HUES64 (cell line): ENCODE measurements around the gene CDCA8.
A peak's percentile ranks its signal among the peaks of the same experiment; 100 is the strongest.

Experiments used
- H3K27ac ChIP-seq: 2 replicates; pipeline ENCODE4 v1.7.0; 2013; ENCODE audit warnings: low read depth, low read length, inconsistent platforms
- H3K27me3 ChIP-seq: 2 replicates; pipeline ENCODE4 v1.6.1; 2013; ENCODE audit warnings: mild to moderate bottlenecking, low read length; ENCODE audit not compliant: insufficient read depth
- H3K36me3 ChIP-seq: 2 replicates; pipeline ENCODE4 v1.6.1; 2013; ENCODE audit warnings: mild to moderate bottlenecking, low read length; ENCODE audit not compliant: insufficient read depth
- H3K4me1 ChIP-seq: 2 replicates; pipeline ENCODE4 v1.6.1; 2013; ENCODE audit warnings: mild to moderate bottlenecking, low read length, moderate library complexity; ENCODE audit not compliant: insufficient read depth
- H3K4me3 ChIP-seq: 2 replicates; pipeline ENCODE4 v1.5.1; 2013; ENCODE audit warnings: mild to moderate bottlenecking, low read length, moderate library complexity
- H3K9ac ChIP-seq: 2 replicates; pipeline ENCODE4 v1.6.1; 2013; ENCODE audit warnings: mild to moderate bottlenecking, low read depth, low read length
- H3K9me3 ChIP-seq: 2 replicates; pipeline ENCODE4 v1.6.1; 2013; ENCODE audit warnings: low read depth, low read length; ENCODE audit not compliant: insufficient read depth
- WGBS: fragments of 150-250, 120-280 bp; methylation state at CpG from one replicate; pipeline ENCODE4 v1.1.7; 2013; ENCODE audit warnings: missing lambda C conversion rate; 5-methylcytosine and 5-hydroxymethylcytosine counted together

Gene CDCA8

GRCh38 chr1:37658486-37658885, 33.8 kb upstream of the CDCA8 start:
- H3K9me3 ChIP-seq: no peaks in the 10 kb centered on the region
- H3K27ac ChIP-seq: no peak overlapping the region
- peaks cover 9% of the 10 kb centered on the region; the same call in 1 of the 2 replicates for H3K4me1 ChIP-seq
- H3K9ac ChIP-seq: no peak overlapping the region
- WGBS: 91% methylated on average over 6 of the region's 6 CpGs
- H3K4me3 ChIP-seq: no peak overlapping the region
- no peaks in the 10 kb centered on the region for H3K36me3 ChIP-seq
- H3K27me3 ChIP-seq: peaks cover 11% of the 10 kb centered on the region

GRCh38 chr1:37660664-37661063, 31.7 kb upstream of the CDCA8 start:
- Histone ChIP-seq H3K36me3 (no peaks in the 10 kb centered on the region), H3K27me3 (peaks cover 11% of the 10 kb centered on the region)
- WGBS: 28% methylated on average over 8 of the region's 10 CpGs

GRCh38 chr1:37661401-37661800, 30.9 kb upstream of the CDCA8 start:
- Histone ChIP-seq H3K4me1 (peaks cover 13% of the 10 kb centered on the region; the same call in 1 of the 2 replicates), H3K9ac (no peak overlapping the region), H3K36me3 (no peaks in the 10 kb centered on the region), H3K27me3 (peaks cover 11% of the 10 kb centered on the region; the same call in 1 of the 2 replicates), H3K9me3 (no peaks in the 10 kb centered on the region), H3K27ac (no peak overlapping the region), H3K4me3 (no peak overlapping the region)
- WGBS: 79% methylated on average over 9 of the region's 9 CpGs

More at GRCh38 chr1:37660664-37661063, 31.7 kb upstream of the CDCA8 start:
- H3K4me1 ChIP-seq: peaks cover 13% of the 10 kb centered on the region; the same call in 1 of the 2 replicates
- no peaks in the 10 kb centered on the region for H3K9me3 ChIP-seq
- no peak overlapping the region for H3K27ac ChIP-seq
- no peak overlapping the region for H3K9ac ChIP-seq
- H3K4me3 ChIP-seq: peak overlapping the region; percentile 17; the same call in 1 of the 2 replicates

- Histone ChIP-seq H3K27me3 (peaks cover 11% of the 10 kb centered on the region; the same call in 1 of the 2 replicates), H3K4me3 (no peak overlapping the region), H3K9me3 (no peaks in the 10 kb centered on the region), H3K9ac (no peak overlapping the region), H3K27ac (no peak overlapping the region), H3K36me3 (no peaks in the 10 kb centered on the region), H3K4me1 (peaks cover 13% of the 10 kb centered on the region; the same call in 1 of the 2 replicates)
- WGBS: 90% methylated on average over 11 of the region's 11 CpGs
Observed at GRCh38 chr1:37662031-37662755, 30.1 kb upstream of the CDCA8 start.

- WGBS: 59% methylated on average over 14 of the region's 14 CpGs
Observed at GRCh38 chr1:37663426-37664000, 28.8 kb upstream of the CDCA8 start.

GRCh38 chr1:37666241-37666867, 26.0 kb upstream of the CDCA8 start:
- Histone ChIP-seq H3K9me3 (no peaks in the 10 kb centered on the region), H3K4me1 (peaks cover 8% of the 10 kb centered on the region; the same call in 1 of the 2 replicates), H3K27me3 (peaks cover 10% of the 10 kb centered on the region; the same call in 1 of the 2 replicates), H3K27ac (no peak overlapping the region), H3K9ac (no peak overlapping the region), H3K36me3 (no peaks in the 10 kb centered on the region), H3K4me3 (no peak overlapping the region)
- 95% methylated on average over 11 of the region's 11 CpGs for WGBS

More at GRCh38 chr1:37663426-37664000, 28.8 kb upstream of the CDCA8 start:
- H3K9me3 ChIP-seq: no peaks in the 10 kb centered on the region
- H3K27ac ChIP-seq: no peak overlapping the region
- H3K9ac ChIP-seq: no peak overlapping the region
- H3K4me3 ChIP-seq: no peak overlapping the region
- H3K27me3 ChIP-seq: peaks cover 11% of the 10 kb centered on the region; the same call in 1 of the 2 replicates
- peaks cover 13% of the 10 kb centered on the region; the same call in 1 of the 2 replicates for H3K4me1 ChIP-seq
- no peaks in the 10 kb centered on the region for H3K36me3 ChIP-seq

- WGBS: 79% methylated on average over 17 of the region's 17 CpGs
- peaks cover 10% of the 10 kb centered on the region; the same call in 1 of the 2 replicates for H3K27me3 ChIP-seq
- no peak overlapping the region for H3K27ac ChIP-seq
- no peaks in the 10 kb centered on the region for H3K9me3 ChIP-seq
- no peak overlapping the region for H3K4me3 ChIP-seq
- no peak overlapping the region for H3K9ac ChIP-seq
- H3K4me1 ChIP-seq: peaks cover 4% of the 10 kb centered on the region; the same call in 1 of the 2 replicates
- no peaks in the 10 kb centered on the region for H3K36me3 ChIP-seq
Observed at GRCh38 chr1:37667023-37667671, 25.2 kb upstream of the CDCA8 start.

GRCh38 chr1:37670133-37670532, 22.2 kb upstream of the CDCA8 start:
- H3K9me3 ChIP-seq: no peaks in the 10 kb centered on the region
- H3K4me3 ChIP-seq: no peak overlapping the region
- H3K4me1 ChIP-seq: no peaks in the 10 kb centered on the region
- no peak overlapping the region for H3K9ac ChIP-seq
- no peaks in the 10 kb centered on the region for H3K36me3 ChIP-seq
- H3K27ac ChIP-seq: no peak overlapping the region
- H3K27me3 ChIP-seq: peaks cover 10% of the 10 kb centered on the region; the same call in 1 of the 2 replicates
- WGBS: 79% methylated on average over 2 of the region's 2 CpGs

GRCh38 chr1:37671261-37671660, 21.1 kb upstream of the CDCA8 start:
- no peak overlapping the region for H3K4me3 ChIP-seq
- no peak overlapping the region for H3K27ac ChIP-seq
- 76% methylated on average over 6 of the region's 6 CpGs for WGBS
- H3K36me3 ChIP-seq: no peaks in the 10 kb centered on the region
- H3K9ac ChIP-seq: no peak overlapping the region
- H3K9me3 ChIP-seq: no peaks in the 10 kb centered on the region
- H3K27me3 ChIP-seq: peaks cover 10% of the 10 kb centered on the region
- no peaks in the 10 kb centered on the region for H3K4me1 ChIP-seq

GRCh38 chr1:37672136-37672870, 20.0 kb upstream of the CDCA8 start:
- H3K4me1 ChIP-seq: no peaks in the 10 kb centered on the region
- 86% methylated on average over 9 of the region's 9 CpGs for WGBS
- no peaks in the 10 kb centered on the region for H3K36me3 ChIP-seq
- H3K27me3 ChIP-seq: peaks cover 10% of the 10 kb centered on the region
- no peaks in the 10 kb centered on the region for H3K9me3 ChIP-seq
- H3K9ac ChIP-seq: no peak overlapping the region
- no peak overlapping the region for H3K4me3 ChIP-seq
- H3K27ac ChIP-seq: no peak overlapping the region
